ENCODE data around the gene GABPB2.
A peak's percentile ranks its signal among the peaks of the same experiment; 100 is the strongest.
"Not testable (repeated sequence)": the region's sequence is repeated elsewhere in the genome, so short reads cannot be mapped to it uniquely, and the experiment has no call there.

Gene GABPB2

GRCh38 chr1:151060007-151060656 is 10.4 kb upstream of the GABPB2 start, which contains the start of gene MLLT11:
Gene MLLT11, plus strand, starts transcription at chr1:151060397. Its CDS starts 6,828 bp downstream, at chr1:151067225.
- DNase-seq (ENCODE audit: low spot score) = no peak

- DNase-seq (ENCODE audit: low spot score) = no peak
Observed at GRCh38 chr1:151060657-151061421, 9.7 kb upstream of the GABPB2 start.

GRCh38 chr1:151061704-151062103 is 8.9 kb upstream of the GABPB2 start:
- DNase-seq (ENCODE audit: low spot score) = no peak

GRCh38 chr1:151062741-151063371 is 7.7 kb upstream of the GABPB2 start:
- DNase-seq (ENCODE audit: low spot score) = no peak

GRCh38 chr1:151065089-151065645 is 5.4 kb upstream of the GABPB2 start:
- DNase-seq (ENCODE audit: low spot score) = no peak

GRCh38 chr1:151067185-151067584 is 3.4 kb upstream of the GABPB2 start:
- DNase-seq (ENCODE audit: low spot score) = no peak

- no peak for DNase-seq (ENCODE audit: low spot score)
Observed at GRCh38 chr1:151069103-151069486, 1.5 kb upstream of the GABPB2 start.

GRCh38 chr1:151072224-151072623 is 1.7 kb downstream of the GABPB2 start:
- DNase-seq (ENCODE audit: low spot score) = no peak

- no peak for DNase-seq (ENCODE audit: low spot score)
Observed at GRCh38 chr1:151085953-151086559, 15.5 kb downstream of the GABPB2 start.

GRCh38 chr1:151097426-151097825 is 26.9 kb downstream of the GABPB2 start:
- DNase-seq (ENCODE audit: low spot score) = not testable (repeated sequence)

GRCh38 chr1:151098126-151098525 is 27.6 kb downstream of the GABPB2 start:
- no peak for DNase-seq (ENCODE audit: low spot score)

- no peak for DNase-seq (ENCODE audit: low spot score)
Observed at GRCh38 chr1:151104630-151105029, 34.1 kb downstream of the GABPB2 start.

GRCh38 chr1:151106894-151107293 is 36.3 kb downstream of the GABPB2 start:
- DNase-seq (ENCODE audit: low spot score) = no peak

GRCh38 chr1:151108331-151108730 is 37.8 kb downstream of the GABPB2 start:
- DNase-seq (ENCODE audit: low spot score) = no peak

GRCh38 chr1:151113877-151114276 is 43.3 kb downstream of the GABPB2 start:
- DNase-seq (ENCODE audit: low spot score) = no peak

GRCh38 chr1:151124763-151125403 is 54.3 kb downstream of the GABPB2 start:
- no peak for DNase-seq (ENCODE audit: low spot score)

- DNase-seq (ENCODE audit: low spot score) = no peak
Observed at GRCh38 chr1:151128800-151129199, 58.2 kb downstream of the GABPB2 start.

- DNase-seq (ENCODE audit: low spot score) = peak; percentile 73
Observed at GRCh38 chr1:151130987-151131586, 60.5 kb downstream of the GABPB2 start.

- DNase-seq (ENCODE audit: low spot score) = no peak
Observed at GRCh38 chr1:151131701-151132334, 61.3 kb downstream of the GABPB2 start.

- no peak for DNase-seq (ENCODE audit: low spot score)
Observed at GRCh38 chr1:151132335-151133017, 61.9 kb downstream of the GABPB2 start.

All from CD4-positive, alpha-beta T cell treated with Interleukin-15 for 4 hours (primary cell).